Neural progenitor cell (in vitro differentiated cells): ENCODE measurements around the gene PROM2.

Experiments used
- CTCF ChIP-seq: fragments of 200-600 bp; sonication (generic); IDR thresholded peaks from 2 replicates; pipeline ENCODE4 v1.5.1; 2017; ENCODE audit warnings: antibody characterized with exemption, mild to moderate bottlenecking
- EZH2 ChIP-seq: fragments of 200-600 bp; sonication (generic); IDR thresholded peaks from 2 replicates; pipeline ENCODE4 v1.6.1; 2017; ENCODE audit warnings: antibody characterized with exemption, mild to moderate bottlenecking, moderate library complexity

GRCh38 chr2:95327861-95328260 lies 53.6 kb downstream of the PROM2 start:
- no peak for TF ChIP-seq CTCF
- no peak for TF ChIP-seq EZH2
